ENCODE data around the gene ZRANB2.
A peak's percentile ranks its signal among the peaks of the same experiment; 100 is the strongest.

ZRANB2 gene, protein sequence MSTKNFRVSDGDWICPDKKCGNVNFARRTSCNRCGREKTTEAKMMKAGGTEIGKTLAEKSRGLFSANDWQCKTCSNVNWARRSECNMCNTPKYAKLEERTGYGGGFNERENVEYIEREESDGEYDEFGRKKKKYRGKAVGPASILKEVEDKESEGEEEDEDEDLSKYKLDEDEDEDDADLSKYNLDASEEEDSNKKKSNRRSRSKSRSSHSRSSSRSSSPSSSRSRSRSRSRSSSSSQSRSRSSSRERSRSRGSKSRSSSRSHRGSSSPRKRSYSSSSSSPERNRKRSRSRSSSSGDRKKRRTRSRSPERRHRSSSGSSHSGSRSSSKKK

DNA sequence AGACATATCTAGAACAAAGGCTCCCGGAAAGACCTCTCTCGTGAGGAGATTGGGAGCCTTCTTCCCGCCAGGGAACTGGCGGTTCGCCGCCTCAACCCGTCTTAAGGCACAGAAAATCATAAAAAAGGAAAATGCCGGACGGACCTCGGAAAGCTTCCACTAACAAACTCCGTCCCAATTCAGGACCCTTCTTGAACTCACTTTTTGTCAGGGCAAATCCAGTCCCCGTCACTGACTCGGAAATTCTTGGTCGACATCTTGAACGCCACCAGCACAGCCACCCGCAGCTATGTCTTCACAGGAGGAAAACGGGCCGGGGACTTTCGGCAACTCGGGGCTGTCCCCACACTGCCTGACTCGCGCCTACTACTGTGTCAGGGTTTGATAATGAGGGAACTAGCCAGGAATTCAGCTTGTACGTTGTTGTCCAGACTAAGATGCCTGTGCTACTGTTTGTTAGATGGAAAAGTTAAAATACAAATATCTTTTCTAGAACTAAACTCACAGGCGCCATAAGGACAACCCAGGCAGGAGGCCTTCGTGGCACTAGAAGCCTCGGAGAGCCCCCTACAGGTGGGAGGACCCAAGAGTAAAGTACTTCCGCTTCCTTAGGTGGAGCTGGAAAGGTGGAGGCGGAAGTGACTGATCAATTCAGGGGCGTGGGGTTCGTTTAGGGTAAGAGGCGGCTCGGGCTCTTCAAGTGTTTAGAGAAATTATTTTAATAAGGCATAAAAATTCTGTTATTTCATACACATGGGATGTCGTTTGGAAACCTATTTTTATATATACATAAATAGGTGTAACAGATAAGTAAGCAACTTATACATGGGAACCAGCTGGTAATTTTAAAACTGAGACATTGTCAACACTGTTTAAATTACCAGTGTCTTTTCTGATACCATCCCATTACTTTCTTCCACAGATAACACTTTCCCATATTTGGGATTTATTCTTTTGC, at the start of gene ZRANB2:
ZRANB2 (minus strand) TSS at position 297 of the 958 bp plus-strand sequence; CDS start at position 257, 40 bp downstream.
- DNase-seq, result peak; percentile 97

GRCh38 chr1:71128060-71128459, 47.2 kb upstream of the ZRANB2 start:
- no peak for DNase-seq

GRCh38 chr1:71118086-71118485, 37.3 kb upstream of the ZRANB2 start:
- no peak for DNase-seq

DNA sequence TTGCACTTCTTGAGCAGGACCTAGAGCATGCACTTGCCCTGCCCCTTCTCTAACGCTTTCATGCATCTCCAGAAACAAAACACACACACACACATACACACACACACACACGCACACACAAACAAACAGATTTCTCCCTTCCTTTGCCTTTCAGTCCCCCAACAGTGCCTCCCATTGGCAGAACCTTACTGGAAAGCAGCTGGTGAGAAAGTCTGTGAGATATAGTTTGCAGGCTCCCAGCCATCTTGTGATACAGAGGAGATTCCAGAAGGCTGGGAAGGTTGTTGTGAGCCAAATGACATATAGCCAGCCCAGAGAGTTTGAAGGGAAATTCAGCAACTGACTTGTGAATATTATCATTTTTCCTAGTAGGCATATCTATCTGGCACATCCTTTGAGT, 35.9 kb upstream of the ZRANB2 start:
- DNase-seq, result no peak

GRCh38 chr1:71106658-71107322, 26.0 kb upstream of the ZRANB2 start:
- no peak for DNase-seq

GRCh38 chr1:71104417-71104816, 23.6 kb upstream of the ZRANB2 start:
- DNase-seq, result no peak

- DNase-seq, result no peak
These were observed 21.1 kb upstream of the ZRANB2 start for GRCh38 chr1:71101839-71102376.

- DNase-seq, result no peak
These were observed 16.6 kb upstream of the ZRANB2 start for GRCh38 chr1:71097428-71097827.

DNA sequence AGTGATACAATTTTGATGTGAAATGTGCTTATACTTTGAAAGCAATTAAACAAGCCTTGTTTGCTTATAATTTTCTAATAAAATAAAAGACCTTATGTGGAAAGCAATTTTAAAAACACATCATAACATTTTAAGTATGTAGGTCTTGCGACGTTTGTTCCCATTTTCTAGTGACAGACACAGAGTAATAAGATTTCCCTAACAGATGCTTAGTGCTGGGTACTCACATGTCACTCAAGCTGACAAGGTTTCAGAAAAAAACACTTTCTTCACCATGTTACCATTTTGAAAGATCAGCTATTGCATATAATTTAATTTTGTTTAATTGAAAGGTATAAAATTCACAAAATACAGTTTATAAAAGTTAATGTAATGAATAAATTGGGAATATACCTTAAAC, 14.1 kb upstream of the ZRANB2 start:
- no peak for DNase-seq

- no peak for DNase-seq
These were observed 13.1 kb upstream of the ZRANB2 start for GRCh38 chr1:71093938-71094337.

GRCh38 chr1:71089536-71090270, 8.9 kb upstream of the ZRANB2 start:
- no peak for DNase-seq

DNA sequence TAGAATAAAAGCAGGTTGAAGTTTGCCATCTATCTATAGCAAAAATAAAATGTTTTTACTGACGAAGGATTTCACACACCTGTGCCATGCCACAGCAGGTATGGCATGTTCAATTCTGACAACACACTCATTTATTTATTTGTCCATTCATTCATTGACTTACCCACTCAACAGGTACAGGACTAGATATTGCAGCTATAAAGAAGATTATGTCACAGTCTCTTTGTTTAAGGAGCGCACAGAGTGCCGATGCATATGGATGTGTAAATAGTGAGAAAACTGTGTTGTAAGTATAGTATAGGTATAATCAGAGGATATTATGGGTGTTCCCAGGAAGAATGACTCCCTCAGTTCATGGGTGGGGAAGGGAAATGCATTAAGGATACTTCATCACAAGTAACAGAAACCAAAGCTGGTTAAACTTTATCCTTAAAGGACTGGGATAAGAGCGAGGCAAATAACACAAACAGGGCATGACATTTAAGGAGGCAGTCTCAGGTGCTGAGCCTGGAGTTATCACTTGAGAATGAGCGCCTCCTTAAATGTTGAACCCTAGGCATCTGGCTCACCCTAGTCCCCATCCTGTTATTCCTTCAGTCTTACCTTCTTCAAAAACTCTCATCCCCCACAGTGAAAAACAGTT, 7.9 kb upstream of the ZRANB2 start:
- DNase-seq, result no peak

- no peak for DNase-seq
These were observed 6.9 kb upstream of the ZRANB2 start for GRCh38 chr1:71087713-71088112.

- DNase-seq, result no peak
These were observed 6.2 kb upstream of the ZRANB2 start for GRCh38 chr1:71087060-71087459.

GRCh38 chr1:71086331-71086730, 5.5 kb upstream of the ZRANB2 start:
- DNase-seq, result no peak

GRCh38 chr1:71083271-71083670, 2.4 kb upstream of the ZRANB2 start:
- no peak for DNase-seq

GRCh38 chr1:71081697-71082080, 854 bp upstream of the ZRANB2 start:
- DNase-seq, result no peak

DNA sequence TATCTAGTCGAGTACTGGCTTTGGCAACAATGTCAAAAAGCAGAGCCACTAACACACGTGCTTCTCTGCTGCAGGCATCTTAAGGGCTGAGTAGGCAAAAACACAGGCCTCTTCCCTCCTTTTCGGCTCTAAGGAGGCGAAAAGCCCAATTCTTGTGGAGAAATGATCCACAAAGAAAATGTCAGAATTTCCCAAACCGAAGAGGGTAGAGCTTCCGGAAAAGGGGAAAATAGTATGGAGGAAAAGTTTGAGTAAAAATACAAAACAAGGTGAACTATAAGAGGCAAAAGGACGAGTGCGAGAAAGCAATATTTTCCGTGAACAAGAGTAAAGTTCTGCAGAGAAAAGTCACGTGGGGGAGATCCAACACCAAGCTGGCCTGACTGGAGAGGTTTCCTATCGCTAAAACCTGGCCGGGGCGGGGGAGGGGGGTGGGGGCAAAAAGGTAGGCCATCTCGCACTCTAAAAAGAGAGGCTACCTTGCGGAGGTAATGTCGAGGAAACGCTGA, 551 bp downstream of the ZRANB2 start:
- DNase-seq, result peak; percentile 5

- DNase-seq, result no peak
These were observed 6.2 kb downstream of the ZRANB2 start for GRCh38 chr1:71074681-71075080.

GRCh38 chr1:71072273-71072672, 8.6 kb downstream of the ZRANB2 start:
- DNase-seq, result no peak

DNA sequence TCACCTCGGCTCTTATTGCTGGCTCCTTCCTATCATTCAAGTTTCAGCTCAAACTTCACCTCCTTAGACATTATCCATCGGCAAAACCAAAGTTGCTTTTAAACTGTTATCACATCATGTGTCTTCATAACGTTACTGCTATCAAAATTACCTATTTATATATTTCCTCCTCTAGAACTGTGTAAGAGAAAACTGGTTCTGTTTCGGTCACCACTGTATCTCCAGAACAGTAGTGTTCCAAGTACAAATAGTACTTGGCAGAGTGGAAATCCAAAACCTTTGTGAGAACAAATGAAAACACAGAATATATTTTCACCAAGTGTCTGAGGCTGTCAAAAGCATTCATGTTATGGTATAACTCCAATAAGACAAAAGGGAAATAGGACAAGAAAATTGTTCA, 9.1 kb downstream of the ZRANB2 start:
- DNase-seq, result no peak
